ENCODE data around the gene SEC14L1.
"Not testable (repeated sequence)": the region's sequence is repeated elsewhere in the genome, so short reads cannot be mapped to it uniquely, and the experiment has no call there.

- TF ChIP-seq, protein P1, sequence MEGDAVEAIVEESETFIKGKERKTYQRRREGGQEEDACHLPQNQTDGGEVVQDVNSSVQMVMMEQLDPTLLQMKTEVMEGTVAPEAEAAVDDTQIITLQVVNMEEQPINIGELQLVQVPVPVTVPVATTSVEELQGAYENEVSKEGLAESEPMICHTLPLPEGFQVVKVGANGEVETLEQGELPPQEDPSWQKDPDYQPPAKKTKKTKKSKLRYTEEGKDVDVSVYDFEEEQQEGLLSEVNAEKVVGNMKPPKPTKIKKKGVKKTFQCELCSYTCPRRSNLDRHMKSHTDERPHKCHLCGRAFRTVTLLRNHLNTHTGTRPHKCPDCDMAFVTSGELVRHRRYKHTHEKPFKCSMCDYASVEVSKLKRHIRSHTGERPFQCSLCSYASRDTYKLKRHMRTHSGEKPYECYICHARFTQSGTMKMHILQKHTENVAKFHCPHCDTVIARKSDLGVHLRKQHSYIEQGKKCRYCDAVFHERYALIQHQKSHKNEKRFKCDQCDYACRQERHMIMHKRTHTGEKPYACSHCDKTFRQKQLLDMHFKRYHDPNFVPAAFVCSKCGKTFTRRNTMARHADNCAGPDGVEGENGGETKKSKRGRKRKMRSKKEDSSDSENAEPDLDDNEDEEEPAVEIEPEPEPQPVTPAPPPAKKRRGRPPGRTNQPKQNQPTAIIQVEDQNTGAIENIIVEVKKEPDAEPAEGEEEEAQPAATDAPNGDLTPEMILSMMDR (IDR thresholded peaks at IDR 0.05; ENCODE audit: borderline replicate concordance, extremely low read depth, low read length, poor library complexity, severe bottlenecking) = not testable (repeated sequence)
- not testable (repeated sequence) for TF ChIP-seq EZH2 (IDR thresholded peaks at IDR 0.05; ENCODE audit: borderline replicate concordance, low read depth, low read length, severe bottlenecking)
Measured at GRCh38 chr17:77152056-77152455, 11.3 kb downstream of the SEC14L1 start.
